HTR-8/SVneo (cell line): ENCODE results near the gene MYO1E.
"Not testable (repeated sequence)": the region's sequence is repeated elsewhere in the genome, so short reads cannot be mapped to it uniquely, and the experiment has no call there.

ENCODE experiments used
- DNase-seq: peaks from one replicate; pipeline ENCODE4 v3.0.0; 2011; ENCODE audit warnings: low spot score, mixed read lengths; ENCODE audit not compliant: insufficient read length
- FAIRE-seq: peaks from 2 replicates; lab custom pipeline; 2011; peaks lifted over from hg19 to GRCh38; lab: Jason Lieb, UNC

Gene MYO1E

GRCh38 chr15:59155431-59155830 lies 217.2 kb downstream of the MYO1E start:
- no peak for DNase-seq
- no peak for FAIRE-seq

DNA sequence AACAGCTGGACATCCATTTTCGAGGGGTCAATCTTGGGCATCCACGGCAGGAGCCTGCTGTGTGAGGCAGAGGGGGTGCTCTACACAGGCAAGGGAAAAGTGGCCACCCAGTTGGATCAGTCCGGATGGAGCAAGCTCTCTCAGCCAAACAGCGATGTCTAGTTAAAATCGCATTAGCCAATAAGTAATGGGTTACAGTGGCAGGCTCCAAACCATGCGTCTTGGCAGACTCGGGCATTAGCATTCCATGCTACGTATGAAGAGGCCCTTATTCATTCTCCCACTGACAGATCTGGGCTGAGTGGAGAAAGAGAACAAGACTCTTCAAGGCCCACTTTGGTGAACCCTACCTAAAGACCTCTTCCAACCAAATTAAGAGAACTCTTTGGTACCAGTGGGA lies 218.4 kb downstream of the MYO1E start:
- no peak for FAIRE-seq
- no peak for DNase-seq

GRCh38 chr15:59153466-59153865 lies 219.2 kb downstream of the MYO1E start:
- no peak for DNase-seq
- FAIRE-seq = no peak

DNA sequence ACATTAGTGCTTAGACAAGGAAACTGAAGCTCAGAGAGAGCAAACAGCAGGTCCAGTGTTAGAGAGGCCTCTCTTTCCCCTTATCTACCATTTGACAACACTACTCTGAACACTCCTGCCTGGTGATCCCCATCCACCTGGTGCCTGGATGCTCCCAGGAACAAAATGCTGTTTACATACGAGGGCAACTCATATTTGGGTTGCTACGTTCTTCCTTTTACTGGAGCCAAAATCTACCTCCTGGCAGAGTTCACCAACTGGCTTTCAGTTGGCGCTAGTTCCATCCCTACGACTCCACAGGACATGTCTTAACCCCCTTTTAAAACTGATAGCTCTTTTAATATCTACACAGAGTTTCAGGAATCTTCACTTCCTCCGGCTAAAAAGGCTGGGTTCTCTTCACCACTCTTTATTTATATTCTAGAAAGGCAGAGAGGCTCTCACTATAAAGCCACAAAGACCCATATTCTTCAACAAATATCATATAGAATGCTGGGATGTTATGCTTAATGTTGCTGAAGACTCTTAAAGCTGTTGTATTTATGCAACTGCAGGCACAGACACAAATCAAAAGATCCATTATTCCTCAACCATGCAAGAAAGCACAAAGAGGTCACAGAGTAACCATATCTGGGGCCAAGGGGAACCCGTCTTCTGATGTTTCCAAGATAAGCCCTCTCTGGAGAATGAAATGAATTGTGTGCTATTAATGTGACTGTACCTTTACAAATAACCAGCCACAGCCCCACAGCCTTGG lies 219.8 kb downstream of the MYO1E start:
- FAIRE-seq (no peak), DNase-seq (no peak)

GRCh38 chr15:59150185-59150584 lies 222.5 kb downstream of the MYO1E start:
- DNase-seq (no peak), FAIRE-seq (no peak)

GRCh38 chr15:59148153-59148833 lies 224.4 kb downstream of the MYO1E start:
- DNase-seq (no peak), FAIRE-seq (no peak)

DNA sequence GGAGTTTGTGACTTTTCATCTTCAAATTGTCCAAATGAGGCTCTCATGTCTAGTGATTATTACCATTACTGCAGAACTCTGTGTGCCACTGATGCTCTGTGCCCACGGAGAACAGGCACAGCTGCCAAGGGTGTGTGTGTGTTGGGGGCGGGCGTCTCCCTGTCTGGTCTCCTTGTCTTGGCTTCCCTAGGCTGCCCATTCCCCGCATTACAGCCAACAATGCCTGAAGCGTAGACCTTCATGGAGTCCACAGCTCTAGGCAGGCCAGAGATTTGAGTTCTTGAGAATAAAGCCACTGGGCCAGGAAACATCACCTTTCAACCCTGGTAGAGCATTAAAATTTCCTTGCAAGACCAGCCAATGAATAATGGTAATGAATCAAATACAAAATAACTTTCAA lies 225.0 kb downstream of the MYO1E start:
- DNase-seq (no peak), FAIRE-seq (no peak)

DNA sequence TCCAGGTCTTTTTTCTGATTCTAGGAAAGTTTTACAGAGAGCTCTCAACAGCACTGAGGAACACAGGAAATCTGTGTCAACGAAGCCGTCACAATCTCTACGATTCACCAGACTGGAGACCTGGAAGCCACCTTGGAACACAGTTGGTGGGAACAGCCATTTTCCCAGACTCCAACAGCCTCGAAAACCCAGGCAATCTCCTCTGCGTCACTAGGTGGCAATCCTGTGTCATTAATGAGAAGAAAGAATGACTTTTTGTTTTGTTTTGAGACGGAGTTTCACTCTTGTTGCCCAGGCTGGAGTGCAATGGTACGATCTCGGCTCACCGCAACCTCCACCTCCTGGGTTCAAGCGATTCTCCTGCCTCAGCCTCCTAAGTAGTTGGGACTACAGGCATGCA lies 228.1 kb downstream of the MYO1E start:
- not testable (repeated sequence) for DNase-seq, FAIRE-seq

GRCh38 chr15:59143281-59143680 lies 229.4 kb downstream of the MYO1E start:
- FAIRE-seq = no peak

GRCh38 chr15:59140422-59141226 lies 232.0 kb downstream of the MYO1E start:
- FAIRE-seq (no peak), DNase-seq (no peak)

More at GRCh38 chr15:59143281-59143680, 229.4 kb downstream of the MYO1E start:
- no peak for DNase-seq

DNA sequence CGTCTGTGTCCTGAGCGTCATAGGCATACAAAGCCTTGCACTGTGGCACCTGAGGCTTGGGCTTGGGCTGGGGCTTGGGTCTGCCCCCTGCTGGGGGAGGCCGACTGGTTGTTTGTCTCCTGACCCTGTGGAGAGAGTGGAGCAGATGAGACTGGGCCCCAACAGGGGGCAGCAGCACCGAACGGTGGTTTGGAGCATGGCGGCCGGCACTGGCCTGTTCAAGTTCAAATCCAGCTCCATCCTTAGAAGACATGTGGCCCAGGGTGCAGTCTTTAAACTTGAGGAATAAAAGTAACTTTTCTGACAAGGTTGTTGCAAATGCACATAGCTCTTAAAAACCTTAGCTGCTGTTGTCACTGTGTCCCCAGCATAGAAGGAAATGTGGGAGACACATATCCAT lies 234.4 kb downstream of the MYO1E start:
- DNase-seq = peak; percentile 35
- no peak for FAIRE-seq

DNA sequence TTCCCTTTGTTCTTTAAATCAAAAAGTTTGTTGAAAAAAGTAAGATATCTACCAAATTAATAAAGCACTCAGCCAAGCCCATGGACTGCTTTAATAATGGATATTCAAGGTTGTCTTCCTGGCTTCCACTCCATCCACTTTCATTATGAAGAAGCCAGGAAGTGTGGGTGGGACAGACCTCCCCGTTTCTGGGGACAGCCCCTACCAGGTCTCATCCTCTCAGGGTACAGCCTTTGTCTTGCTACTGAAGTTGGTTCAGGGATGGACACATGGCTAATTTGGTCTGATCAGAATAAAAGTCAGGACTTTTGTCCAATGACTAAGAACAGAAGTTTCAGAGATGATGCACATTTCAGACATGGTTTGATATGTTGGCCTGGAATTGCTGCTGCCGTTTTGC lies 235.1 kb downstream of the MYO1E start:
- DNase-seq (no peak), FAIRE-seq (no peak)

- no peak for FAIRE-seq
- no peak for DNase-seq
Measured at GRCh38 chr15:59133929-59134427, 238.7 kb downstream of the MYO1E start.

GRCh38 chr15:59131969-59132562 lies 240.6 kb downstream of the MYO1E start:
- FAIRE-seq (no peak), DNase-seq (no peak)

DNA sequence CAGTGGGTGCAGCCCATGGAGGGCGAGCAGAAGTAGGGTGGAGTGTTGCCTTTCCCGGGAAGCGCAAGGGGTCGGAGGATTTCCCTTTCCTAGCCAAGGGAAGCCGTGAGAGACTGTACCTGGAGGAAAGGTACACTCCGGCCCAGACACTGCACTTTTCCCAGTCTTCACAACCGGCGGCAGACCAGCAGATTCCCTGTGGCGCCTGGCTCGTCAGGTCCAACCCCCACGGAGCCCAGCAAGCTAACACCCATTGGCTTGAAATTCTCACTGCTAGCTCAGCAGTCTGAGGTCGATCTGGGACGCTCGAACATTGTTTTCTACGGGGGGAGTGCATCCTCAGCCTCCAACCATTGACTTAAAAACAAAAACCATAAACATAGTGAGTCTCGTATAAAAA lies 241.2 kb downstream of the MYO1E start:
- DNase-seq (no peak), FAIRE-seq (no peak)

GRCh38 chr15:59127255-59127654 lies 245.4 kb downstream of the MYO1E start:
- not testable (repeated sequence) for DNase-seq, FAIRE-seq

GRCh38 chr15:59125683-59126082 lies 247.0 kb downstream of the MYO1E start:
- not testable (repeated sequence) for DNase-seq, FAIRE-seq

DNA sequence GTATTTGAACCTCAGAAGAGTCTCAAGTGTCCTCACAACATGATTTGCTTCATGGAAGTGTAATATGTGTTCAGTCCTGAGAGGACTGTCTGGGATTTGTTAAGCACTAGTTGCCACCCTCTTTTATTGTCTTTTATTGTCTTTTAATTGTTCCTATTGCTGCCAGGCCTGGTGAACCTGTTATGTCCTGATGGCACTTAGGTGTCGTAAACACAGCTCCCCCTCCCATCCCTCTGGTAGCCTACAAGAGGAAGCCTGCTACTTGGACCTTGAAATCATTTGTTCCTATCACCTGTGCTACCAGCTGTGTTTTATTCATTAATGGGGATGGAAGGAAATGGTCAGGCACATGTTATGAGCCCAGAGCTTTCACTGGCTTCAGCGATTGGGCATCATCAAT lies 248.4 kb downstream of the MYO1E start:
- FAIRE-seq = no peak
- no peak for DNase-seq

DNA sequence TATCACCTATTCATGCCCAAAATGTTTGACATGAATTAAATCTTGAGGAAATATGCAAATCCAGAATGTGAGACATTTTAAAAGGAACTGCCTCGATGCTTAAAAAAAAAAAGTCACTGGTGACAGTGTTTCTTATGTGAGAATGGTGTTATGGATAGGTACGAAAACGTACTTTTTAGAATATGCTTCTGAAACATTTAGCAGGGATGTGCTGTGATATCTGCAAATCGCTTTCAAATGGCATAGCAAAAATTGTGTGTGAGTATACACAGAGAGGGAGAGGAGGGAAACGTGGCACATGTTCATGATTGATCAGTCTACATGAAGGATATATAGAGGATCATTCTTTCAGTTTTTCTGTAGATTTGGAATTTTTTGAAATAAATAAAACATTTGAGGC lies 251.7 kb downstream of the MYO1E start:
- FAIRE-seq (no peak), DNase-seq (no peak)

DNA sequence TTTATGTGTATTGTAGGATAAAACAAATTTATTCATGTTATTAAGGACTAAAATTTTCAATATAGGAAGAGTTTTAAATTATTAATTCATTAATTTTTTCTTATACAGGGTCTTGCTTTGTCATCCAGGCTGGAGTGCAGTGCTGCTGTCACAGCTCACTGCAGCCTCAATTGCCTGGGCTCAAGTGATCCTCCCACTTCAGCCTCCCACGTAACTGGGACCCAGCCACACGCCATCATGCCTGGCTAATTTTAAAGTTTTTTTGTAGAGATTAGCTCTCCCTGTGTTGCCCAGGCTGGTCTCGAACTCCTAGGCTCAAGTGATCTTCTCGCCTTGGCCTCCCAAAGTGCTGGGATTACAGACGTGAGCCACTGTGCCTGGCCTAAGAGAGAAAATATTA lies 253.0 kb downstream of the MYO1E start:
- DNase-seq (no peak), FAIRE-seq (no peak)
